Esophagus squamous epithelium (tissue), 5 donors: Measurements from ENCODE around the gene IFITM2. TPM values are rescaled to one million over a fixed set of nuclear protein-coding genes. Genes with fewer than 3 reads are reported as not detected.

Source experiments
- DNase-seq: peaks from one replicate; lab custom pipeline; 2025; lab: John Stamatoyannopoulos, UW
- H3K27ac ChIP-seq, 4 donors: fragments of 200-600 bp; sonication (generic); one replicate each; pipeline ENCODE4 v1.5.1; 2016 to 2019; ENCODE audit warnings: mild to moderate bottlenecking in 1 of 4
- H3K27me3 ChIP-seq, 4 donors: fragments of 200-600 bp; sonication (generic); 1 replicate in 3 of 4; 2 replicates in 1 of 4; pipeline versions ENCODE4 v1.5.1 to v1.6.0; 2017 to 2021; ENCODE audit warnings: antibody characterized with exemption in 1 of 4
- H3K36me3 ChIP-seq, 3 donors: fragments of 200-600 bp; sonication (generic); one replicate each; pipeline ENCODE4 v1.5.1; 2016 to 2019
- H3K4me1 ChIP-seq, 3 donors: fragments of 200-600 bp; sonication (generic); one replicate each; pipeline ENCODE4 v1.5.1; 2017 to 2019
- H3K4me3 ChIP-seq, 4 donors: fragments of 200-600 bp; sonication (generic); 1 replicate in 3 of 4; 2 replicates in 1 of 4; pipeline ENCODE4 v1.5.1; 2016 to 2019; ENCODE audit warnings: mild to moderate bottlenecking in 2 of 4, moderate library complexity in 1 of 4
- H3K9me3 ChIP-seq, 3 donors: fragments of 200-600 bp; sonication (generic); one replicate each; pipeline ENCODE4 v1.5.1; 2016 to 2019
- CTCF ChIP-seq, 6 experiments: fragments of 450-650 bp in 4 of 6; fragments of 200-600 bp in 2 of 6; sonication (generic) in 2 of 6; IDR thresholded peaks; one replicate each; pipeline ENCODE4 v1.5.1; 2016 to 2019; ENCODE audit warnings: antibody characterized with exemption in 6 of 6, mild to moderate bottlenecking in 4 of 6, moderate library complexity in 4 of 6
- POLR2A ChIP-seq, 4 donors: fragments of 450-650 bp; IDR thresholded peaks; one replicate each; pipeline ENCODE4 v1.6.1; 2017; ENCODE audit warnings: antibody characterized with exemption in 4 of 4, mild to moderate bottlenecking in 4 of 4, moderate library complexity in 3 of 4
- WGBS, 2 donors: methylation state at CpG; one replicate each; pipeline ENCODE4 v1.1.5; 2018; 5-methylcytosine and 5-hydroxymethylcytosine counted together
- intact Hi-C: fragments of 100-400 bp; cut with DNase I; formaldehyde crosslinking; loops from one replicate; pipeline ENCODE4 v1.15.0; 2022
- total RNA-seq, 4 donors: library from RNA; depleted of rRNA; stranded (reverse); fragments of >200 nt; gene quantifications; one replicate each; pipeline ENCODE4 v1.1.0, GENCODE V29; 2016
- donor health status: DM: yes; HTN: yes; CAD: no.

Gene IFITM2
- total RNA-seq, 4 donors from 2014 or later = 14.4 to 67.5 (median 50.3) TPM

DNA sequence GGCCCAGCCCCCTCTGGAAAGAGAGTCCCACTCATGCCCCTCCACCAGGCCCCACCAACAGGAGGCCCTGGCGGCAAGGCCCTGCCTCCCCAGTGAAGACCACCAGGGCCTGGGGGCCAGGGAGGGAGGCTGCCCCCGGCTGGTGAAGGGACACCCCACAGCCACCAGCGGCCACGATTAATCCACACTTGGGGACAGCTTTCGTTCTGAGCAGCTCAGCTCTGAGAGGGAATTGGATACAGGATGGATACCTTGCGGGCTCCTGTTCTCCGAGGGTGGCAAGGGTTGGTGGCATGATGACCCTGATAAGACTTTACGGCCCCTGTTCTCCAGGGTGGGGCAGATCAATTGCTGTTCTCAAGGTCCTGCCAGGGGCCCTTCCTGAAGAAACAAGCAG lies 36.3 kb upstream of the IFITM2 start:
- peaks cover 0 to 13% (median 0%) of the 10 kb centered on the region in 3 donors for H3K4me1 ChIP-seq
- peaks cover 0 to 34% (median 0%) of the 10 kb centered on the region in 4 donors for H3K27me3 ChIP-seq
- H3K36me3 ChIP-seq = no peaks in the 10 kb centered on the region
- no peak overlapping the region for H3K4me3 ChIP-seq
- WGBS, 2 donors = 80 to 93% methylated on average over 1 to 7 of the region's 8 CpGs
- intact Hi-C loops = no loop called here
- no peak for DNase-seq
- no peaks in the 10 kb centered on the region for H3K9me3 ChIP-seq
- no peak overlapping the region for H3K27ac ChIP-seq
- TF ChIP-seq POLR2A (IDR thresholded peaks at IDR 0.05) (no peak), CTCF (IDR thresholded peaks at IDR 0.05) (no peak)

- Histone ChIP-seq H3K27me3 (peaks cover 0 to 45% (median 0%) of the 10 kb centered on the region in 4 donors), H3K27ac (no peak overlapping the region), H3K36me3 (no peaks in the 10 kb centered on the region), H3K4me3 (no peak overlapping the region), H3K9me3 (no peaks in the 10 kb centered on the region), H3K4me1 (peaks cover 0 to 13% (median 0%) of the 10 kb centered on the region in 3 donors)
- WGBS, 2 donors = 88 to 92% methylated on average over 4 to 13 of the region's 22 CpGs
- TF ChIP-seq CTCF (IDR thresholded peaks at IDR 0.05) (no peak), POLR2A (IDR thresholded peaks at IDR 0.05) (no peak)
- no peak for DNase-seq
- intact Hi-C loops = no loop called here
These were observed 35.3 kb upstream of the IFITM2 start for GRCh38 chr11:272195-272930.

- no peaks in the 10 kb centered on the region for H3K9me3 ChIP-seq
- H3K4me1 ChIP-seq = peaks cover 0 to 8% (median 0%) of the 10 kb centered on the region in 3 donors
- DNase-seq = no peak
- intact Hi-C loops = no loop called here
- H3K4me3 ChIP-seq = no peak overlapping the region
- H3K36me3 ChIP-seq = no peaks in the 10 kb centered on the region
- H3K27me3 ChIP-seq = peaks cover 0 to 50% (median 0%) of the 10 kb centered on the region in 4 donors
- TF ChIP-seq CTCF (IDR thresholded peaks at IDR 0.05) (no peak), POLR2A (IDR thresholded peaks at IDR 0.05) (no peak)
- 83 to 85% methylated on average over 5 to 6 of the region's 6 CpGs for WGBS, 2 donors
- H3K27ac ChIP-seq = no peak overlapping the region
These were observed 34.8 kb upstream of the IFITM2 start for GRCh38 chr11:272931-273198.

DNA sequence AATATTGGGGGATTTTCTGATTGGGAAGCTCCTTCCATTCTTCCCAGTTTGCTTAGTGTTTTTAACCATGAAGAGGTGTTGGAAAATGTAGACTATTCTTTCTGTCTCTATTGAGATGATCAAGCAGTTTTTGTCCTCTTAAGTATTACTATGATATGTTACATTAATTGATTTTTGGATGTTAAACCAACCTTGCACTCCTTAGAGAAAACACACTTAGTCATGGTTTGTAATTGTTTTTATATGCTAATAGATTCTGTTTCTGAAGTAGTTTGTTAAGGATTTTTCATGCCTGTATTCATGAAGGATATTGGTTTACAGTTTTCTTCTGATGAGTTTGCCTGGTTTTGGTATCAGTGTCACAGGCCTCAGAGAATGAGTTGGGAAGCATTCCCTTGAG lies 31.4 kb upstream of the IFITM2 start:
- TF ChIP-seq CTCF (IDR thresholded peaks at IDR 0.05) (no peak), POLR2A (IDR thresholded peaks at IDR 0.05) (no peak)
- intact Hi-C loops = no loop called here
- Histone ChIP-seq H3K27me3 (peaks cover 19 to 69% (median 23%) of the 10 kb centered on the region in 4 donors), H3K27ac (no peak overlapping the region), H3K4me3 (no peak overlapping the region), H3K4me1 (peaks cover 8 to 26% (median 25%) of the 10 kb centered on the region in 3 donors), H3K9me3 (no peaks in the 10 kb centered on the region), H3K36me3 (no peaks in the 10 kb centered on the region)
- DNase-seq = no peak

DNA sequence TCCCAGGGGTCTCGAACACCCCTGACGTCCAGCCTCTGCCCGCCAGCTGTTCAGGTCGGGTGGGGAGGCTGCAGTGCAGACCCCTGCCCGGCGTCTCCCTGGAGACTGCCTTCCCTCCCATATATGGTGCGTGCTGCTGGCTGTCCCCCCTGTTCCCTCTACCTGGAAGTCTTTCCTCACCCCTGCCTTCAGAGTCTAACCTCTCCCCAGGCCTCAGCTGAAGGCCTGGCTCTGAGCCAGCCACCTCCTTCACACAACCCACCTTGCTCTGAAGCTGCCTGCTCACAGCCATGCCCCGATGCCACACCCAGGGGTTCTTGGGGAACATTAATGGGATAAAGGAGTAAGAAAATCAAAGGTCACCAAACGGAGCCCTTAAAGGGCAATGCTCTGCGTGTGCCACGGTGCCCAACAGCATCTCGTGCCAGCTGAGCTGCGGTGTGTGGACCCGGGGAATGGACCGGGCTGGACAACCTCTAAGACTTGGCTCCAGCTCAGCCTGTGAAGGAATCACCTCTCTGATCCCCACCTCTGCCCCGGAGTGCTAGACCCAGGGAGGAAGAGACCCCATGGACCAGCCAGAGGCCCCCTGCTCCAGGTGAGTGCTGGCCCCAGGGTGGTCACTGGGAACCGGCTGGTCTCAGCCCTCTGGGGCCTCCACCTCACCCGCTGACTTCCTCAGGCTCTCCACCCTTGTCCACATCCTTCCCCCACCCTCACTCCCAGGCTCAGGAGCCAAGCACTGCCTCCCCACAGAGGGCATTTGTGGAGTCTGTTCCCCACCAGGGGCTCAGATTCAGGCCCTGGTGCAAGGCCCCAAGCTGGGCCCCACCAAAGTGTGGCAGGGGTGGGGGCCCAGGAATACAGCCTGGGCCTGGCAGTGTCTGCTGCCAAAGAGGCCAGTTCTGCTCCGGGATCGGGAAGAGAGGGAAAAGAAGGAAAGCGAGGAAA lies 29.3 kb upstream of the IFITM2 start, which contains the start of gene NLRP6:
Gene NLRP6 (plus strand): TSS at position 407 of the 951 bp plus-strand sequence. CDS start 163 bp downstream, at position 570.
- no peak within 1 kb of the TSS for H3K27ac ChIP-seq
- H3K9me3 ChIP-seq = no peaks in the 10 kb centered on the region
- H3K27me3 ChIP-seq = peaks cover 19 to 69% (median 37%) of the 10 kb centered on the region in 4 donors
- 79 to 85% methylated on average over 16 to 19 of the region's 21 CpGs for WGBS, 2 donors
- H3K4me1 ChIP-seq = peaks cover 8 to 34% (median 32%) of the 10 kb centered on the region in 3 donors
- intact Hi-C loops = no loop called here
- TF ChIP-seq CTCF (IDR thresholded peaks at IDR 0.05) (no peak), POLR2A (IDR thresholded peaks at IDR 0.05) (no peak)
- no peak for DNase-seq
- no peaks in the 10 kb centered on the region for H3K36me3 ChIP-seq
- H3K4me3 ChIP-seq = peak within 1 kb of the TSS in 3 of 4 donors; percentile 3 to 59 (median 41)
